Measurements from ENCODE around the gene CDCA3.

DNA sequence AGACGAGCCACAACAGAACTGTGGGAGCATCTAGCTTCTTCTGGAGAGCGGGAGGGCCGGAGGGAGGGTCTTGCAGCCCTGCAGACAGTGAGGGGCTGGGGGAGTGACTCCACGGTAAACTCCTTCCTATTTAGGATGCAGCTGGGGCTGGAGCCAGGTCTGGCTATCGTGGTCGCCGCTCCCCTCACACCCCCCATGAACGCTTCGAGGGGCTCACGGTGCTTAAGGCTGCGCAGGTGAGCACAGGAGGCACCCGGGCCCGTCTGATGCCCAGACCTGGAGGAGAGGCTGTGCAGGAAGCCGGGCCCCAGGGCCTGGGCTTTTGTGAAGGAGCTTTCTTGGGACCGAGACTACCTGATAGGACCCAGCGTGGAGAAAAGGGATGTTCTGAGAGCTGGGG lies 14.2 kb downstream of the CDCA3 start:
- TF ChIP-seq, protein P1, sequence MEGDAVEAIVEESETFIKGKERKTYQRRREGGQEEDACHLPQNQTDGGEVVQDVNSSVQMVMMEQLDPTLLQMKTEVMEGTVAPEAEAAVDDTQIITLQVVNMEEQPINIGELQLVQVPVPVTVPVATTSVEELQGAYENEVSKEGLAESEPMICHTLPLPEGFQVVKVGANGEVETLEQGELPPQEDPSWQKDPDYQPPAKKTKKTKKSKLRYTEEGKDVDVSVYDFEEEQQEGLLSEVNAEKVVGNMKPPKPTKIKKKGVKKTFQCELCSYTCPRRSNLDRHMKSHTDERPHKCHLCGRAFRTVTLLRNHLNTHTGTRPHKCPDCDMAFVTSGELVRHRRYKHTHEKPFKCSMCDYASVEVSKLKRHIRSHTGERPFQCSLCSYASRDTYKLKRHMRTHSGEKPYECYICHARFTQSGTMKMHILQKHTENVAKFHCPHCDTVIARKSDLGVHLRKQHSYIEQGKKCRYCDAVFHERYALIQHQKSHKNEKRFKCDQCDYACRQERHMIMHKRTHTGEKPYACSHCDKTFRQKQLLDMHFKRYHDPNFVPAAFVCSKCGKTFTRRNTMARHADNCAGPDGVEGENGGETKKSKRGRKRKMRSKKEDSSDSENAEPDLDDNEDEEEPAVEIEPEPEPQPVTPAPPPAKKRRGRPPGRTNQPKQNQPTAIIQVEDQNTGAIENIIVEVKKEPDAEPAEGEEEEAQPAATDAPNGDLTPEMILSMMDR (IDR thresholded peaks at IDR 0.05) = no peak
- TF ChIP-seq EP300 (IDR thresholded peaks at IDR 0.05) (no peak), POLR2A (IDR thresholded peaks at IDR 0.05; ENCODE audit: low read depth) (no peak), POLR2AphosphoS5 (IDR thresholded peaks at IDR 0.05) (no peak)
